DMS 273 treated with DMSO at 0.1 percent for 48 hours (cell line): Measurements from ENCODE around the gene KCNJ6.
"Not testable (repeated sequence)": the region's sequence is repeated elsewhere in the genome, so short reads cannot be mapped to it uniquely, and the experiment has no call there.

Experiments used
- DNase-seq: peaks from one replicate; lab custom pipeline; 2025; lab: John Stamatoyannopoulos, UW

Gene KCNJ6, protein sequence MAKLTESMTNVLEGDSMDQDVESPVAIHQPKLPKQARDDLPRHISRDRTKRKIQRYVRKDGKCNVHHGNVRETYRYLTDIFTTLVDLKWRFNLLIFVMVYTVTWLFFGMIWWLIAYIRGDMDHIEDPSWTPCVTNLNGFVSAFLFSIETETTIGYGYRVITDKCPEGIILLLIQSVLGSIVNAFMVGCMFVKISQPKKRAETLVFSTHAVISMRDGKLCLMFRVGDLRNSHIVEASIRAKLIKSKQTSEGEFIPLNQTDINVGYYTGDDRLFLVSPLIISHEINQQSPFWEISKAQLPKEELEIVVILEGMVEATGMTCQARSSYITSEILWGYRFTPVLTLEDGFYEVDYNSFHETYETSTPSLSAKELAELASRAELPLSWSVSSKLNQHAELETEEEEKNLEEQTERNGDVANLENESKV

DNA sequence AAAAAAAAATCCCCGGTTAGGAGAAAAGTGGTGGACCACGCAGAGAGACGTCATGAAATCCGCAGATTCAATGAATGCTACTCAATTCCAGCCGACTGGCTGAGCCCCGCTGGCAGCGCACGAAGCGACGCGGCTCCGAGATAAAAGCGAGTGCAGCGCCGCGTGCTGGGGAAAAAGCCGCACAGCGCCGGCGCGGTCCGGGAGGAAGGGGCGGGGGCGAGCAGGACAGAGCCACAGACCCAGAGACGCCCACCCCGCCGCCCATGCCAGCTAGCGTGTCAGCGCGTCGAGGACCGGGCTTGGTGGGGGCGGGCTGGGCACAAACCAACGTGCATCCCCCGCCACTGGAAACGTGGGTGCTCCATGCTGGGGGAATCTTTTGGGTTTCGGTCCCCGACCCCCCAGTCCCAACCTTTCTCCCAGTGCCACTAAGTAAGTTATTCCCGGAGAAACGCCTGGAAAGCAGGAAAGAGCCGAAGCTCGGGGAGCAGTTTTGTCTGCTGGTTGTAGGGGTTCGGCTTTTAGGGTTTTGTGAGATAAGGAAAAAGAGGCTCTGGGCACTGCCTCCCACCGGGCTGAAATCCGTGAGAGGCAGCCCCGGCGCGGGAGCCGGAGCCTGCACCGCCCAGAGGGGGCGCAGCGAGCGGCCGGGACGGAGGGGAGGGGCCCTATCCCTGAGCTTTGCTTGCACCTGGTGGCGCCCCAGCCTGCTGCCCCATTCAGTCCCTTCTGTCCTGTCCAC is at the start of gene KCNJ6:
Gene KCNJ6 (minus strand): TSS at position 148 of the 742 bp plus-strand sequence. CDS start 75,775 bp downstream, outside the sequence.
- peak; percentile 23 for DNase-seq

DNA sequence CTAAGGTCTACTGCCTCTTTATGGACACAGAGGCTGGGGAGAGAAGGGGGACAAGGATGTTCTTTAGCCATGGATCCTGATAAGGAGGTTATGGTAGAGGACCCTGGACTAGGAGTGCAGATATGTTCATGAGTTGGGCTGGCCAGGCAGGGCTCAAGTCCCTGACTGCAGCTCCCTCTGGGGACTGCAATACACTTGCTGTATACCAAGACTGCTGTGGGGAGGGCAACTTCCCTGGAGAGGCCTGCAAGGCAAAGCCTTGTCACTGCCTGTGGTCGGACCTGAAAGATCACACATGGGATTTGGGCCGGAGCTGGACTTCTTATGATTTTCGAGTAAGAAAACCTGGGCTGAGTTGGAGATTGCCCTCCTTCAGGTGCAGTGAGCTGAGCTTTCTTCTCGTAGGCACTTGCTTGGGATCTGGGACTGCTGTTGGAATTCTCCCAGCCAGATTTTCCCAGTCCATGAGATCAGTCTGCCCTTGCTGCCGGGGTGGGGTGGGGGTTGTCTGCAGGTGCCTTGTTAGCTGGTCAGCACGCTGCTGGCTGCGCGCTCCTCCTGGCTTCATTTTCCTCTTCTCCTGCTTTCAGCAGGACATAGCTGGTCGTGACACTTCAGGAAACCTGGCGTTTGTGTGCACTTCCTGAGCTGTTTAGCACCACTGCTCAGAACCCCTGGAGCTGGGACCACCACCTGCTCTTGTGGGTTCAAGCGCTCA is 49.0 kb upstream of the KCNJ6 start:
- no peak for DNase-seq

DNA sequence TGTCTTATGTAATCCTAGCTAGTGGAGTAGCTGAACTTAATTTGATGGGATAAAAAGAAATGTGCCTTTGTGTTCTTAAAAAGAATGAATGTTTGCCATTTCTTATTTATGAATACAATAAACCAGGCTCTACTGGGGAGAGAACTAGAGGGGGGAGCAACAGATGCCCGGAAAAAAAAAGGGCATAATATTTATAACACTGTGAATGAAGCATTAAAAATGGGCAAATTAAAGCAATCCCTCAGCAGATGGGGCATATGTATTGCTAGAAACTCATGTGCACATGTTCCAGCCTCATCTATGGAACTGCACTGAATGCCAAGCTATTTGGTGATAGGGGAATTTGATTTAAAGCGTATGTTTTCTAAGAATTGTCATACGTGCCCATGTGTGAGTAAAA is 42.3 kb upstream of the KCNJ6 start:
- DNase-seq, result no peak

DNA sequence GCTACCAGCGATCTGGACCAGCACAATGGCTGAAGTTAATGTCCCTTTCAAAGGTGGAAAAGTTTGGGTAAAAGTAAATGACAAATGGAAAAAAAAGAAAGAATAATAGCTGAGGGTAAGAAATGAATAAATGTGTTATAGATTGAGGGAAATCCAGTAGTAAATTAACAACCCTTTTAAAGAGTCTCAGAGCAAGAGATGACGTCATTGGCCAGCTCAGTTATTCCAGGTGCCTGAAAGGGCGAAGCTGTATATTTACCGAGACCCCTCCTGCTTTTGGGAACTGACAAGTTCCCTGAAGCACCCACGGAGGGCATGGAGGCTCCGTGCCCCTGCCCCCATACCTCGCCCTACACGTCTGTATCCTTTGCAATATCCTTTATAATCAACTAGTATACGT is 40.5 kb upstream of the KCNJ6 start:
- DNase-seq, result no peak

DNA sequence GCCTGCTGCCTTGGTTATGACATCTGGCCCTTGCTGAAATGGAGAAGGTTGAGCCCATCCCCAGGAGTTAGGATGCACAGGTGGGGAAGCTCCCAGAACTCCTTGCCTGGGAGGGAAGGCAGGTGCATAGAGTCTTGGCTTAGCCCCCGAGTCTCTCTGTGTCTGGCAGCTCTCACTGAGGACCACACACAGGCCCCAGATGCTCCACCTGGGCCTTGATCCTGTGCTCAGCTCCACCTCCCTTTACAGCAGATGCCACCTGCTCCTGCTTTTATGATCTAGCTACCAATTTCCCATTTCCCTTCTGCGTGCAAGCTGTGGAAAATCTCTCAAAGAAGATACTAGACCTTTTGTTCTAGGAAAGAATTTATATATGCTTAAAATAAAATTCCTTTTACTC is 28.8 kb upstream of the KCNJ6 start:
- DNase-seq, result no peak

DNA sequence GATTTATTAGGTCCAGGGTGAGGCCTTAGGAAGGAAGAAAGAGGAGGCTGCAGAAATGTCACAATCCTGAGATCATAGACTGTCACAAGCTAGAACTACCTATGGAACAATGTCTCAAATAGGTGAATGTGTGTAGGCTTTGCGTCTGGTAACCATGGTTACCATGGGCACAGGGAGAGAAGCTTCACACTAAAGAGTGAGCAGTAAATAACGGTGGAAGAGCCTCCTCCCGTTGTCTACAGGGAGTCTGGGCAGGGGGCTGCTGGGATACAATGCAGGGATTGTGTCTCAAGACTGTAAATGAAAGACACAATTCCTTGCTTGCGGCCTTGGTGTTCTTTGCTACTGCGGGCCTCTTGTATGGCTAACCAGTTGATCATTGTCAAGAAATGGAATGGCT is 28.2 kb upstream of the KCNJ6 start:
- no peak for DNase-seq

DNA sequence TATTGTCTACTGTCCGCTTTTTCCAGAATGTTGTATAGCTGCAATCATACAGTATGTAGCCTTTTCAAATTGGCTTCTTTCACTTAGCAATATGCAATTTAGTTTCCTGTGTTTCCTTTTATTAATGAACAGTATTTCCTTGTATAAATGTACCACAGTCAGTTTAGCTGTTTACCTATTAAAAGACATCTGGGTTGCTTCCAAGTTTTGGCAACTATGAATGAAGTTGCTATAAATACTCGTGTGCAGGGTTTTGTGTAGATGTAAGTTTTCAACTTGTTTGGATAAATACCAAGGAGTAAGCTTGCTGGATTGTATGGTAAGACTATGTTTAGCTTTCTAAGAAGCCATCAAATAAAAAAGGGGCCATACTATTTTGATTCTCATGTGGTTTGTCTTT is 24.4 kb upstream of the KCNJ6 start:
- DNase-seq, result no peak

DNA sequence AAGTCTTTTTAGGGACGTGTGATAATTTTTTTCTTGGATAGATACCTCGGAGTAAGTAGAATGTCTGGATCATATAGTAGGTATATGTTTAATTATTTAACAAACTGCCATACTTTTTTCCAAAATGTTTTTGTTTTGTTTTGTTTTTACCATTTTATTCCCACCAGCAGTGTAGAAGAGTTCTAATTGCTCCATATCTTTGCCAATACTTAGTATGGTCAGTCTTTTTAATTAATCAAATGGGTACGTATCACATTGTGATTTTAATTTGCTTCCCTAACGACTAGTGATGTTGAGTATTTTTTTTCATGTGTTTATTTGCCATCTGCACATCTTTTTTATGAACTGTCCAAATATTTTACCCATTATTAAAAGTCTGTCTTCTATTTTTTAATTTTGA is 23.6 kb upstream of the KCNJ6 start:
- DNase-seq, result no peak

DNA sequence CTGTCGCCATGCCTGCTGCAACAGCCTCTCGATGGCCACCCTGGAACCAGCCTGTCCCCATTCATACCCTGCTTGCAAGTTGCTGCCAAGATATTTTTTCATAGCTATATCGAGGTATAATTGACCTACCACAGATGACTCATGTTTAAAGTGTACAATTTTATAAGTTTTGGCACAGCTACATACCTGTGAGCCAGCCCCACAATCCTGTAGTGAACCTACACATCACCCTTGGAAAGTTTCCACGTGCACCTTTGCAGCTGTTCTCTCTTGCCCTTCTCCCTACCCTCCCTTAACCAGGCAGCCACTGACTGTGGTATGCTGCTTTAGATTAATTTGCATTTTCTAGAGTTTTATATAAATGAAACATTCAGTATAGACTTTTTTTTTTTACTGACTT is 23.0 kb upstream of the KCNJ6 start:
- no peak for DNase-seq

DNA sequence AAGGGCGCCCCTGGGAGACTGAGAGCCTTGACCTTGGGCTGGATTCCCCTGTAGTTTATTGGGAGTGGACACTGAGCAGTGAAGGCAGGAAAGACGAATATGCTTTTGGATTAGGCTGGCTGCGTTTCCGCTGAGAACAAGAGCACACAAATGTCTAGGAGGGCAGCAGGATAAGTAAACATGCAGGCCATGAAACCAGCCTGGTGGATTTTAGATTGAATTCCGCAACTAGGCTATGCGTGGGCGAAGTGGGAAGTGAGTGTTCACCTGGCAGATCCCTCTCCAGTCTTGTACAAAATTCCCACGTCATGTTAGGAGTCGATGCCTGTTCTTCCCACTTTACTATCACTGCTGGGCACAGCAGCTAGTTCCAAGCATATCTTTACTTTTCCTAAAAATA is 21.4 kb upstream of the KCNJ6 start:
- DNase-seq, result no peak

DNA sequence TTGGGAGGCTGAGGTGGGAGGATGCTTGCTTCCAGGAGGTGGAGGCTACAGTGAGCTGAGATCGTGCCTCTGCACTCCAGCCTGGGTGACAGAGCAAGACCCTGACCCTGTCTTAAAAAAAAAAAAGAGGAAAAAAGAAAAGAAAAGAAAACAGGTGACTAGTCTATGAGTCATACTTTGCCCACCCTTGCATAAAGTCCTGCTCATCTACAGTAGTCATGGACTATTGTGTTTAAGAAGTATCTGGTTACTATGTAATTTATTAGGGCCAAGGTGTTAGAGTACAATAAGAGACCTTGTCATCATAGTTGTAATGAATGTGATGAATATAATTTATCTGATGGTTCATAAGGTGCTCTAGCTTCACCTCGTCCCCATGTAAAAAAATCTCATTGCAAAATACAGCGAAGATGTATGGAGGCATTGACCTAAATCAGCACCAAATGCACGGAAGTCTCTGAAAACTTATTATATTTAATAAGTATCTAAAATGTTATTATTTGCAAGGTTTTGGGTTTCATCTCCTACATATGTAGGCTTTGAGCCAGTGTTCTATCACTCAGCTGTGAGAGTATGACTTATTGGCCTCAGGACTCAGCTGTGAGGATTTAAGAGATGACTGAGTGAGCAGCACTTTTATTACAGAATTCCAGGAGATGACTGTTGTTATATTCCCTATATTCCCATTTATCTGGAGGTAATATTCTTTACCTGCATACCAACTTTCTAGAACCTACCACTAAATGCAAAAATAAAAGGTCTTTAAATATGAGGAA is 19.9 kb upstream of the KCNJ6 start:
- no peak for DNase-seq

DNA sequence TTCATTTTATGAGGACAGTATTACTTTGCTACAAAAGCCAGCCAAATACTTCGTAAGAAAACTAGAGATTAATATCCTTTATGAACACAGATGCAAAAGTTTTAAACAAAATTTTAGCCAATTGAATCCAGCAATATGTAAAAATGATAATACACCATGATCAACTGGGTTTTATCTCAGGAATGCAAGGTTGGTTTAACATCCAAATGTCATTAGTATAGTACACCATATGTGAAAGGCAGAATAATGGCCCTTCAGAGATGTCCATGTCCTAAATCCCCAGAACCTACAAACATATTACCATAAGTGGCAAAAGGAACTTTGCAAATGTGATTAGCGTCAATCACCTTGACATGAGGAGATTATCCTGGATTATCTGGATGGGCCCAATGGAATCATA is 16.7 kb upstream of the KCNJ6 start:
- DNase-seq, result no peak

DNA sequence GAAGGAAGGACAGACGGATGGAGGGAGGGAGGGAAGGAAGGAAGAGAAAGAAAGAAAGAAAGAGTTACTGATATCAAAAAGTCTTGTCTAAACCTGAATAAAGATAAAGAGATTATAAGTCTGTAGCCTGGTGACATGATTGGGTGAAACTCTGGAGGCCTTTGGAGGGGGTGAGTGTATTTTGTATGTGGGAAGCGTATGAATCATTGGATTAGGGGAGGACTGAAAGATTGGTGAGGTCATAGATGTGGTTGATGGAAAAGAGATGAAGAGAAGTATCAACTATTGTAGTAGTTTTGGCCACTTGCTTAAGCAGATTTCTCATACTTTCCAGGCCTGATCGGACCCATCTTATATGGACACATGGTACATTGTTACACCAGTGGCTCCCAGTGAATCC is 11.5 kb upstream of the KCNJ6 start:
- no peak for DNase-seq

DNA sequence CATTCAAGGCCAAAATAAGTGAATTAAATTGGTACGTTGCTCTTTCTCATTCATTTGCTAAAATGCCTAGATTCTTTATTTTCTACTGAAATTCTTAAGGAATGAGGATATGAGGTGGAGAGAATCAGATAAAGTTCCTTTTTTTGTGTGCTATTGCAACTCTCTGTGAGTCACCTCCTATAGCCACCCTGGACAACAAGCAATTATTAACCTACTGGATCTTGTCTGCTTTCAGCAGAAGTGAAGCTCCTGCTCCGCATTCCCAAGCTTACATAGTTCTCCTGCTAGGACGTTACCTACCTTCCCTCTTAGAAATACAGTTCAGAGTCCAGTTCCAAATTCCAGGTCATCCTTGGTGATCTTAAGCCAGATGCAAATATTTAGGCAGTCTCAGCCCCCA is 4.8 kb upstream of the KCNJ6 start:
- DNase-seq, result no peak

DNA sequence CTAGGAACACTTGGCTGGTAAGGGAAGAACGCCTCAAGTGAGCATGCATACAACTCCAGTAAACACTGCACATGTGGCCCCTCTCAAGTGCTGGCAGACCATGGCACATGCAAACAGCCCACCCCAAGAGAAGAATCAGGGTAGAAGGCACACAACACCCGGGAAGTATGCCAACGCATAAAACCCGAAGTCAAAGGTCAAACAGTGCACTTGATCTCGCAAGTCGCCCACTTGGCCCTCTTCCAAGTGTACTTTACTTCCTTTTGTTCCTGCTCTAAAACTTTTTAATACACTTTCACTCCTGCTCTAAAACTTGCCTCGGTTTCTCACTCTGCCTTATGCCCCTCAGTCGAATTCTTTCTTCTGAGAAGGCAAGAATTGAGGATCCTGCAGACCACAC is 4.0 kb upstream of the KCNJ6 start:
- not testable (repeated sequence) for DNase-seq

DNA sequence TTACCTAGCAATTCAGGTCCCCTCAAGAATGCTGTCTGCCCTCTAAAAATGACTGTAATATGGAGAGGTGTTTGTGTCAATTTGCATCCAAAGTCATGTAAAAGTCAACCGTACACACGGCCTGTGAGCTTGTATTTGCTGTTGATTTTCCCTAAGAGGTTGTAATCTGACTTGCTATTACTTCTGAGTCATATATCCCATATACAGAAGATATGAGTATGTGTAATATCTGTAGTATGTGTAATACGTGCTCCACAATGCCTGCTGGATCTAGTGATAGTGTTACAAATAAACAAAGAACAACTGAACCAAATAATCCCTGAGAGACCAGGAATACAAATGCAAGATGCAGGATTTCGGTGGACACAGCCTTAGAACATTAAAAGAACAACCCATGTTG is 1.4 kb upstream of the KCNJ6 start:
- no peak for DNase-seq

DNA sequence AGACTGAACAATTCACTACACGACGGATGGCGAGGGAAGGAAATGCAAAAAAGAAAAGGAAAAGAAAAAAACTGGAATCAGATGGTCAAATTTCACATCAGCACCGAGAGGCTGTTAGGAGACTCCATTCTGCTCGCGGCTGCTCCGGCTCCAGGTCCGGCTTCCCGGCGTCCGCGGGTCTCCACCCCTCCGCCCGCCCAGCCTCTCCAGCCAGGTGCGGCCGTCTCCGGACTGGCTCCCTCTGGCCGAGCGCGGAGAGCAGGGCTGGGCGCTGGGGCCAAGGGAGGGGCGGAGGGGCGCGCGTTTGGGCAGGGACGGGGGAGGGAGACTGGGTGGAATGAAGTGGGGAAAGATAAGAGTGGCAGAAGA is 332 bp downstream of the KCNJ6 start:
- no peak for DNase-seq

DNA sequence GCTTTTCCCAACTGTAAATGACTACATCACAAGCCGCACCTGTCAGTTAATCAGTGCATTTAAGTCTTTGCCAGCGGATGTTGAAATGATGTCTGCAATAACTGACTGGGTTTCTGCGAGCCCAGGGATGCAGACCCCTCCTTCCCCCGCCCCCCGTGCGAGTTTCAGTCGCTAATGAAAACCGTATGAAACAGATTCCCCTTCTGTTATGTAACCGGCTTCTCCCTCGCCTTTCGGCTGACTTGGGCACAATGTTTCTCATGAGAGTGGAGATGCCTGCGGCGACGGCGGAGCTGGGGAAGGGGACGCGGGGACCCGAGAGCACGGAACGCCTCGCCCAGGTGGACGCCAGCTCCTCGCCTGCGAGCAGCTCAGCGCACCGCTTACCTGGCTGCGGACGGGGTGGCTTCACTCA is 753 bp downstream of the KCNJ6 start:
- DNase-seq, result no peak

DNA sequence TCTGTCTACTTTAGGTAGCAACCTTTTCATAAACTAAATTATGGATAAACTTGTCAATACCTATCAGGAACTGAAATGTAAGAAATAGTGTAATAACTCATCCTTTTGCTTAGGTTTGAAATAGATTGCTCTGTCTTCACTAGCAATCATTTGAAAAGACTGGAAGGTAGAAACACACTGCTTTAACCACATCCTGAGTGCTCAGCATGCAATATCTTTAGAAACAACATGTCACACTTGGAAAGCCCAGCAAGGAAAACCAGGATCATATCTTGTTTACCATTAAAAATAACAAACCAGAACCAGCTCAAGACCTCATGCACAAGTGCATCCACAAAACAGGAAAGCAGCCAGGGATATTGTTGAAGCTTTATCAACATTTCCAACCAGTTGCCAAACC is 3.6 kb downstream of the KCNJ6 start:
- DNase-seq, result no peak

DNA sequence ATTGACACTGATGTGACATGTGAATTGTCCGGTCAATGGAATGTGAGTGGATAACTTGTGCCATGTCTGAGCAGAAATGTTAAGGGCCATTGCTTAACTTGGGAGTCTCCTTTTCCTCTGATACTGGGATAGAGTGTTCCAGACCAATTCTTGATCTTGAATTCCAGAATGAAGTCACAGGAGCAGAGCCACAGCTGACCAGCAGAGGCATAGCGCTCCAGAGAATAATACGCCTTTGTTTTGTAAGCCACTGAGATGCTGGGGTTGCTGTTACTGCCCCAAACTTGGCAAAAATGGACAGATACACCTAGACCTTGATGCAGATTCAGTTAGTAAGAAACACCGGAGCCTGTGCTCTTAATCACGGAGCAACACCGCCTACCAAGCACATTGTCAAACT is 6.3 kb downstream of the KCNJ6 start:
- no peak for DNase-seq

DNA sequence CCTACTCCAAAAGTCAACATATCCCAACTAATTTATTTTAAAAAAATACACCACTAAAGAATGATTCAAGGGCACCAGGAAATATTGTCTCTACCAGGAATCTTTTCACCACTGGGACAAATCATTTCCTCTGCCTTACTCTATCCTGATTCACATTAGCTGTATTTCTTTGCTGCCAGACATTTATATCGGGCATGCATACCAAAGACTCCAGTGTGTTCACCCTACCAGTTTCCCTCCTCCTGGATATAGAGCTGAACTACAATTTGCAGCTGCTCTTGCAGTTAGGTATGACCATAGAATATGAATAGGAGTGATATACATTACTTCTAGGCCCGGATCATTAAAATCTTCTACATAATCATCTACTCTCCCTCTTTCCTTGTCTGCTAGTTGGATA is 7.6 kb downstream of the KCNJ6 start:
- no peak for DNase-seq

DNA sequence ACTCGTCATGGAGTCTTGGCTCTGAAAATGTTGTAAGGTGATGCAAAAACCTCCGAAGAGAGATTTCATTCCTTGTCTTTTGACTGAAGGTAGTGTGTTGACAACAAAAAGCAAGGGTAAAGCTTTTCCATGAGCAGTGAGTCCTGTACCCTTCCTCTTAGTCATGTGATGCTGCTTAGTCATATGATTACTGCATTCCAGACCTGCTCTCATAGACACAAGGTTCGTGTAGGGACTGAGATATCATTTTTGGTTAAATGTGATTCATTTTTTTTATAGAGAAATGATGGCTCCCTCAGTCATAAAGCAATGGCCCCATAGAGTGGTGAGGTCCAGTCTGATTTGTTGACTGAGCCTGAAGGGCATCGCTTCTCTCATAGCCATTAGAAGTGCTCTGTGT is 9.2 kb downstream of the KCNJ6 start:
- DNase-seq, result no peak
